VCaP (cell line): ENCODE measurements around the gene FBXO47.

ENCODE experiments used
- H3K27ac ChIP-seq: fragments of 450-650 bp; 2 replicates; pipeline ENCODE4 v1.5.1; 2017
- TF ChIP-seq, protein P1 (sequence below): fragments of 450-650 bp; conservative IDR thresholded peaks from 2 replicates; pipeline ENCODE4 v1.5.1; 2017; ENCODE audit warnings: mild to moderate bottlenecking, moderate library complexity

Gene FBXO47

DNA sequence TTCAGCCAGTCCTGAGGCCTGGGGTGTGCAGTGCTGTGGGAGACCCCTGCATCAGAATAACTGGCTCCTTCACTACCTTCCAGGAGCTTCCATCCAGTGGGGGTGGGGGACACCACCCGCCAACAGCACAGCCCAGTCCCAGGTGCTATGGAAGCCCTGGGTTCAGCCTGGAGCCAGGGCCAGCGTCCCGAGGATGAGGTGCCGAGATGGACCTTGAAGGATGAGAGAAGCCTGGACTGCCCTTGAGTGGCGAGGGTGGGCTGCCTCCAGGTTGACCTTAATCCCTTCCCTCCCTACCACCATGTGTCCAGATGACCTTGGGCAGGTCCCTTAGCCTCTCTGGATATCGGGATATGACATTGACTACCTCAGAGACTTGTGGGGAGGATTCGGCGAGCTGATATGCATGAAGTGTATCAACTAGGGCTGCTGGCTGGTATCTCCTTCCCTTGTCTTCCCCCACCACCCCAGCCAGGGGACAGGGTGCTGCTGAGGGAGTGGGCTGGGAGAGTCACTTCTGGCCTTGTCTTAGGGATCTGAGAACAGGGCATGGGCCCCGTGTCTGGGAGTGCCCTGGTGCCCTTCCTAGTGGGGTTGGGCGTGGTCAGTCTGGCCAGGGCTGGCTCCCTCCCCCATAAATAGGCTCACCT, 56.0 kb downstream of the FBXO47 start:
- TF ChIP-seq, protein P1, sequence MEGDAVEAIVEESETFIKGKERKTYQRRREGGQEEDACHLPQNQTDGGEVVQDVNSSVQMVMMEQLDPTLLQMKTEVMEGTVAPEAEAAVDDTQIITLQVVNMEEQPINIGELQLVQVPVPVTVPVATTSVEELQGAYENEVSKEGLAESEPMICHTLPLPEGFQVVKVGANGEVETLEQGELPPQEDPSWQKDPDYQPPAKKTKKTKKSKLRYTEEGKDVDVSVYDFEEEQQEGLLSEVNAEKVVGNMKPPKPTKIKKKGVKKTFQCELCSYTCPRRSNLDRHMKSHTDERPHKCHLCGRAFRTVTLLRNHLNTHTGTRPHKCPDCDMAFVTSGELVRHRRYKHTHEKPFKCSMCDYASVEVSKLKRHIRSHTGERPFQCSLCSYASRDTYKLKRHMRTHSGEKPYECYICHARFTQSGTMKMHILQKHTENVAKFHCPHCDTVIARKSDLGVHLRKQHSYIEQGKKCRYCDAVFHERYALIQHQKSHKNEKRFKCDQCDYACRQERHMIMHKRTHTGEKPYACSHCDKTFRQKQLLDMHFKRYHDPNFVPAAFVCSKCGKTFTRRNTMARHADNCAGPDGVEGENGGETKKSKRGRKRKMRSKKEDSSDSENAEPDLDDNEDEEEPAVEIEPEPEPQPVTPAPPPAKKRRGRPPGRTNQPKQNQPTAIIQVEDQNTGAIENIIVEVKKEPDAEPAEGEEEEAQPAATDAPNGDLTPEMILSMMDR, result no peak
- H3K27ac ChIP-seq, result no peak overlapping the region

DNA sequence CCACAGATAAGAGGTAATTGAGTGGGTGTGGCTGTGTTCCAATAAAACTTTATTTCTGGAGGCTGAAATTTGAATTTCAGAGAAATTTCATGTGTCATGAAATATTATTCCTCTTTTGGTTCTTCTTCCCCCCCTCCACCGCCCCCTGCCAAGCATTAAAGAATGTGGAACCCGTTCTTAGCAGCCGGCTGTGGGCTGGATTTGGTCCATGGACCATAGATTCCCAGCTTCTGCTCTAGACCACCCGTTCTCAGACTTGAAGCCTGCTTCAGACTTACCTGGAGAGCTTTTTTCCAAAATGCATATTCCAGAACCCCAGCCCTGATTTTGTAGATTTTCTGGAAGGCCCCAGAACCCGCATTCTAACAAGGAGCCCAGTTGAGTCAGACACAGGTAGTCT, 56.9 kb downstream of the FBXO47 start:
- no peak overlapping the region for H3K27ac ChIP-seq
- TF ChIP-seq, protein P1, result no peak

DNA sequence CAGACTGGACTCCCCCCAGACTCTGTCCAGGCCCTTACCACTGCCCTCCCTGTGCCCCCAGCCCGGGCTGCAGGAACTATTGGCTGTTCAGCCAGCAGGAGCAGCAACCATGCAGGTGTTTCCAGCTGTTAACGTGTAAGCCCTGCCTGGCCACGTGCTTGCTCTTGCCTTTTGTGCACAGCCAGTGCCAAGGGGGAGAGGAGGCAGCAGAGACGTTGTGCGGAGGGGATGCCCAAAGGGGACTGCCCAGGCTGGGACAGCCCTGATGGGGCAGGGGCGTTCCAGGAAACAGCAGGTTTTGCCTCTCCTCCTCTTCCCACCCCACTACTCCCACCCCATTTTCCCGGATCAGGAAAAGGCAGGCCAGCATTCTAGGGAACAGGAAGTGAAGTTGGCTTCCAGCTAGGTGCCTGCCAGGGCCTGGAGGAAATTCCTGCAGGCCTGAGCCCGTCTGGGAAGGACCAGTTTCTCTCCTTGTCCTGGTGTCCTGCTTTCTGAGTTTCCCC, 58.5 kb downstream of the FBXO47 start:
- no peak overlapping the region for H3K27ac ChIP-seq
- TF ChIP-seq, protein P1, result no peak

DNA sequence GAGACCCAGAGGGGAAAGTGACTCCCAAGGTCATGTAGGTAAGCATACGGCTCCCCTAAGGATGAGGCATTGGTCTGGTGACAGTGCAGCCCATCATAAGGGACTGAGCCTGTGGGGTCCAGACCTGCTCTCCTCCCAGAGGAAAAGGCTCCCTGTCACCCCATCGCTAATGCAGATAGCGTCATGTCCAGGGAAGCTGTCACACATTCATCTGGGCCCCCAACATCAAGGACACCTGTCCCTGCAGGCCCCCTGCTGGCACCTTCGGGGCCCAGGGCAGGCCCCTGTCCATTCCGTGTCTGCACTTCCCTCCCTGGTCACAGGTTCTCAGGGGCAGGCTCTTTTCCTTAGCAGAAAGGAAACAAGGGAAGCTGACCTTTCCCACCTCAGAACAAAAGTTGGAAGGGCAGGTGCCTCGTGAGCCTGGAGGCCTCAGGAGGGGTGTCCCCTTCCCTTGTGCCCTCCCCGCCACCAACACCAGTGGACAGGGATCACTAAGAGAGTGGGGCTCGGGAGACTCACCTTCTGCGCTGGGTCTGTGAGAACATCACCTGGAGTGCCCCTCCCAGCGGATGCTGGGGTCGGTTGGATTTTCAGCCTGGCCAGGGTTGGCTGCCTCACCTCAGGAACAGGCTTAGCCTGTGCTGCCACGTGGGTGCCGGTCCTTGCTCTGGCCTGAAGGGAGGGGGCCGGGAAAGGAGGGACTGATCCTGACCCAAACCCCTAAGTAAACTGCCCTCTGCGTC, 59.1 kb downstream of the FBXO47 start:
- no peak overlapping the region for H3K27ac ChIP-seq
- TF ChIP-seq, protein P1, result no peak

DNA sequence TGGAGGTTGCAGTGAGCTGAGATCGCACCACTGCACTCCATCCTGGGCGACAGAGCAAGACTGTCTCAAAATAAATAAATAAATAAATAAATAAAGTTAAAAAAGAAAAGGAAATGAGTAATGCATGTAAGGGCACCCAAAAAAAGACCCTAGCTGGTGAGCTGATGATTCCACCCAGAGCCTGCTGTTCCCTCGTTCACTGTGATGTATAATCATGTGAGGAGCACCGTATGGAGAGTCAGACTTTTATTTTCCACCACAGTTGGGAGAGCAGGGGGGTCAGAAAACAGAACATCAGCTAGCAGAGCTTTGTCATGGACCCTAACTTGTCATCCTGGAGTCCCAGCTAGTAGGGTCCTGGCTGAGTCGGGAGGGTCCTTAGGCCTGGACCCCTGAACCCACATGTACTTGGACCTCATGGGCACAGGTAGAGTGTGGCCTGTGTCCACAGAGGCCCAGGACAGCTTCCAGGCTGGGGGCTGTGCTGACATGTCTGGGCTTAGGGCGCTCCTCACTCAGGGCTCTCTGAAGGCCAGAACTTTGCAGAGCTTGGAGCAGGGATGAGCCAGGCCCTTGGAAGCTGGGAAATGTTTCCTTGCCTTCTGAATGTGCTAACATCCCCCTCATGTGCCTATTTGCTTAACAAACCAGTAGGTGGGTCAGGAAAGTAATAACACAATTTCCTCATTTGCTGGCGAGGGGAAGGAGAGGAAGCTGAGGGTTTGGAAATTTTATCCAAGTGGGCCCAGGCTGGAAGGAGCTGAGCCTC, 60.6 kb downstream of the FBXO47 start:
- H3K27ac ChIP-seq, result no peak overlapping the region
- TF ChIP-seq, protein P1, result no peak

DNA sequence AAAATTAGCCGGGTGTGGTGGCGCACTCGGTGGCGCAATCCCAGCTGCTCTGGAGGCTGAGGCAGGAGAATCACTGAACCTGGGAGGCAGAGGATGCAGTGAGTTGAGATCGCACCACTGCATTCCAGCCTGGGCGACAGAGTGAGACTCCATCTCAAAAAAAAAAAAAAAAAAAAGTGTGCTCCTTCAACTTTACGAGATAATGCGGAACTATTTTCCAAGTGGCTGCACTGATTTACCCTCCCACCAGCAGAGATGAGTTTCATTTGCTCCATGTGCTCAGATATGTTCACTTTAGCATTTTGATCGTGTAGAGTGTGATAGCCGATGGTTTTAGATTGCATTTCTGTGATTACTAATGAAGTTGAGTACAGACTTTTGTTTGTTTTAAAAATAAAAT, 61.8 kb downstream of the FBXO47 start:
- TF ChIP-seq, protein P1, result no peak

DNA sequence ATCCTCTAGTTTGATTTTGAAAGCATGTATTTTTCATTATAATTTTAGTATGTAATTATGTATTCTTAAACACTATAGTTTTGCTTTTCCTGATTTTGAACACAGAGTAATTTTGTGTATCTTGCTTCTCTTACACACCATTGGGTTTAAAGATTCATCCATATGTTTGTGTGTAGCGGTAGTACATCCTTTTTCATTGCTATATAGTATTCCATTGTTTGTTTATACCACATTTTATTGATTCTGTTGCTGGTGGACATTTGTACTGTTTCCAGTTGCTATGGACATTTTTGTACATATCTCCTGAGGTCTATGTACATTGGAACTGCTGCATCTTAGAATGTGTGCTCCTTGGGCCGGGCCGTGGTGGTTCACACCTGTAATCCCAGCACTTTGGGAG, 62.3 kb downstream of the FBXO47 start:
- no peak overlapping the region for H3K27ac ChIP-seq
- TF ChIP-seq, protein P1, result no peak

More for the DNA sequence above, 61.8 kb downstream of the FBXO47 start:
- no peak overlapping the region for H3K27ac ChIP-seq
